KMS-11 (cell line): Measurements from ENCODE around the gene CNST.
A peak's percentile ranks its signal among the peaks of the same experiment; 100 is the strongest.

Source experiments
- H2AFZ ChIP-seq: fragments of 200-600 bp; sonication (generic); 2 replicates; pipeline ENCODE4 v1.6.1; 2016; ENCODE audit warnings: antibody characterized with exemption, mixed run types, low read depth
- H3K27ac ChIP-seq: fragments of 200-600 bp; sonication (generic); 2 replicates; pipeline ENCODE4 v1.6.1; 2016; ENCODE audit warnings: mild to moderate bottlenecking, mixed run types
- H3K27me3 ChIP-seq: fragments of 200-600 bp; sonication (generic); 2 replicates; pipeline ENCODE4 v1.6.1; 2017; ENCODE audit warnings: mild to moderate bottlenecking, low read depth, mixed run types, moderate library complexity; ENCODE audit not compliant: insufficient read depth
- H3K36me3 ChIP-seq: fragments of 200-600 bp; sonication (generic); 2 replicates; pipeline ENCODE4 v1.6.1; 2017; ENCODE audit warnings: mild to moderate bottlenecking, mixed run types; ENCODE audit not compliant: insufficient read depth
- H3K4me1 ChIP-seq: fragments of 200-600 bp; sonication (generic); 2 replicates; pipeline ENCODE4 v1.6.1; 2016; ENCODE audit warnings: mild to moderate bottlenecking, low read depth, mixed run types; ENCODE audit not compliant: poor library complexity, severe bottlenecking
- H3K4me2 ChIP-seq: fragments of 200-600 bp; sonication (generic); 2 replicates; pipeline ENCODE4 v1.7.0; 2016; ENCODE audit warnings: mild to moderate bottlenecking, mixed run types
- H3K4me3 ChIP-seq: fragments of 200-600 bp; sonication (generic); IDR thresholded peaks from 2 replicates; pipeline ENCODE4 v1.6.1; 2017; ENCODE audit warnings: low read depth, low read length, mixed read lengths; ENCODE audit not compliant: insufficient read depth
- H3K79me2 ChIP-seq: fragments of 200-600 bp; sonication (generic); 2 replicates; pipeline ENCODE4 v1.6.1; 2016; ENCODE audit warnings: low read depth, mixed run types; ENCODE audit not compliant: insufficient read depth
- H3K9ac ChIP-seq: fragments of 200-600 bp; sonication (generic); 2 replicates; pipeline ENCODE4 v1.6.1; 2016; ENCODE audit warnings: mild to moderate bottlenecking, mixed run types
- H4K20me1 ChIP-seq: fragments of 200-600 bp; sonication (generic); 2 replicates; pipeline ENCODE4 v1.6.1; 2016; ENCODE audit warnings: mild to moderate bottlenecking, mixed run types; ENCODE audit not compliant: insufficient read depth
- TF ChIP-seq, protein P1 (sequence below): fragments of 200-600 bp; sonication (generic); conservative IDR thresholded peaks from 2 replicates; pipeline ENCODE4 v1.6.1; 2017; ENCODE audit warnings: low read depth, mild to moderate bottlenecking, antibody characterized with exemption, low read length, moderate library complexity, mixed read lengths

Gene CNST

DNA sequence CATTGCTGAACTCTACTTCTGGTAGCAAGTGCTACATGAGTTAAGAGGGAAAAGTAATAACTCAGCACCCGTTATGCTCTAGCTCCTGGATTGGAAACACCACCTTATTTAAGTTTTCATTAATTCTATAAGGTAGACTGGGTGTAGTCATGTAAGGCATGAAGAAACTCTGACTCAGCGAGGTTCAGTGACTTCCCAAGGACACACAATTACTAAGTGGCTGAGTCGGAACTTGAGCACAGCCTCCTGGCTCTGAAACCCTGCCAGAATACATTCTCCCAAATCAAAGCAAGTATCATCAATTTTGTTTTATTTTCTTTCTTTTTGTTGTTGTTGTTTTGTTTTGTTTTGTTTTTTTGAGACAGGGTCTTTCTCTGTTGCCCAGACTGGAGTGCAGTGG, 128.9 kb downstream of the CNST start:
- no peaks in the 10 kb centered on the region for H3K79me2 ChIP-seq
- no peaks in the 10 kb centered on the region for H3K27me3 ChIP-seq
- H3K4me1 ChIP-seq = peaks cover 3% of the 10 kb centered on the region
- no peak overlapping the region for H3K9ac ChIP-seq
- no peaks in the 10 kb centered on the region for H3K36me3 ChIP-seq
- no peak overlapping the region for H3K4me2 ChIP-seq
- no peaks in the 10 kb centered on the region for H4K20me1 ChIP-seq
- no peak overlapping the region for H3K4me3 ChIP-seq
- TF ChIP-seq, protein P1, sequence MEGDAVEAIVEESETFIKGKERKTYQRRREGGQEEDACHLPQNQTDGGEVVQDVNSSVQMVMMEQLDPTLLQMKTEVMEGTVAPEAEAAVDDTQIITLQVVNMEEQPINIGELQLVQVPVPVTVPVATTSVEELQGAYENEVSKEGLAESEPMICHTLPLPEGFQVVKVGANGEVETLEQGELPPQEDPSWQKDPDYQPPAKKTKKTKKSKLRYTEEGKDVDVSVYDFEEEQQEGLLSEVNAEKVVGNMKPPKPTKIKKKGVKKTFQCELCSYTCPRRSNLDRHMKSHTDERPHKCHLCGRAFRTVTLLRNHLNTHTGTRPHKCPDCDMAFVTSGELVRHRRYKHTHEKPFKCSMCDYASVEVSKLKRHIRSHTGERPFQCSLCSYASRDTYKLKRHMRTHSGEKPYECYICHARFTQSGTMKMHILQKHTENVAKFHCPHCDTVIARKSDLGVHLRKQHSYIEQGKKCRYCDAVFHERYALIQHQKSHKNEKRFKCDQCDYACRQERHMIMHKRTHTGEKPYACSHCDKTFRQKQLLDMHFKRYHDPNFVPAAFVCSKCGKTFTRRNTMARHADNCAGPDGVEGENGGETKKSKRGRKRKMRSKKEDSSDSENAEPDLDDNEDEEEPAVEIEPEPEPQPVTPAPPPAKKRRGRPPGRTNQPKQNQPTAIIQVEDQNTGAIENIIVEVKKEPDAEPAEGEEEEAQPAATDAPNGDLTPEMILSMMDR = no peak
- H2AFZ ChIP-seq = no peak overlapping the region
- no peak overlapping the region for H3K27ac ChIP-seq

DNA sequence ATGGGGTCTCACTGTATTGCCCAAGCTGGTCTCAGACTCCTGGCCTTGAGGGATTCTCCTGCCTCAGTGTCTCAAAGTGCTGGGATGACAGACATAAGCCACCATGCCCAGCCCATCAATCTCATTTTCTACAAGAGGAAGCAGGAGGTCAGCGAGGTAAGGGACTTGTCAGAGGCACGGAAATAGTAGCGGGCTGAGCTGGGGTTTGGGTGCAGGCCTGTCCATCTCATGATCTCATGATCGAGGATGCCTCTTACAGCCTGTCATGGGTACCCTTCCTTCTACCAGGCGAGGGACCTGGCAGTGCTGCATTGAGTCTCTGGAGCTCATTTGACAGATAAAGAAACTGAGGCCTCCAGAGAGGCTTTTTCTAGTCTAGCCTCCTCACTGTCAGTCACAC, 129.4 kb downstream of the CNST start:
- Histone ChIP-seq H4K20me1 (no peaks in the 10 kb centered on the region), H3K27me3 (no peaks in the 10 kb centered on the region), H3K4me1 (peaks cover 3% of the 10 kb centered on the region), H2AFZ (no peak overlapping the region), H3K79me2 (no peaks in the 10 kb centered on the region), H3K4me2 (no peak overlapping the region), H3K36me3 (no peaks in the 10 kb centered on the region), H3K27ac (no peak overlapping the region), H3K9ac (no peak overlapping the region), H3K4me3 (no peak overlapping the region)
- TF ChIP-seq, protein P1 = no peak

DNA sequence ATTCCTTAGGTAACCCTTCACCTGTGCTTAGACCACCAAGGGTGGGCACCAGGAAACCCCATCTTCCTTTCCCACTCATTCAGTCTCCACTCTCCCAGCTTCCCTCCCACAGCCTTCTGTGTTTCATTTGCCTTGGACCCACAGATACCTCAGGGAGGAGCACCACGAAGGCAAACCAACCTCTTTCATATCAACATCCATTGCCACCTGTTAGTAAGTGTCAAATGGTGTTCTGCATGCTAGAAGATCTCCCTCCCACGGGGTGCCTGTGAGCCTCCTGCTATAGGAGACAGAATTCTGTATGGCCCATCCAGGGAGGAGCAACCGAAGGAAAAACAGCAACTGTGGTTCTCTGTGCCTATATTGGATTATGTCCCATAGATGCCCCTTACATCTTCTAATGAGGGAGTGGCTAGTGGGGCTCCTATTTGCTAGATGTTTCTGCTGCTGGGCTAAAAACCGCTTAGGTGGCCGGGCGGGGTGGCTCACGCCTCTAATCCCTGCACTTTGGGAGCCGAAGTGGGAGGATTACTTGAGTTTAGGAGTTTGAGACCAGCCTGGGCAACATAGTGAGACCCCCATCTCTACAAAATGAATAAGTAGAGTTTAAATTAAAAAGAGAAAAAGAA, 132.3 kb downstream of the CNST start:
- H2AFZ ChIP-seq = peak overlapping the region; percentile 71
- H3K9ac ChIP-seq = no peak overlapping the region; the same call in 1 of the 2 replicates
- H3K27ac ChIP-seq = no peak overlapping the region
- no peaks in the 10 kb centered on the region for H3K79me2 ChIP-seq
- TF ChIP-seq, protein P1 = no peak
- no peak overlapping the region for H3K4me2 ChIP-seq
- H3K27me3 ChIP-seq = no peaks in the 10 kb centered on the region
- no peak overlapping the region for H3K4me3 ChIP-seq
- H3K36me3 ChIP-seq = no peaks in the 10 kb centered on the region
- H4K20me1 ChIP-seq = no peaks in the 10 kb centered on the region
- peaks cover 3% of the 10 kb centered on the region for H3K4me1 ChIP-seq

DNA sequence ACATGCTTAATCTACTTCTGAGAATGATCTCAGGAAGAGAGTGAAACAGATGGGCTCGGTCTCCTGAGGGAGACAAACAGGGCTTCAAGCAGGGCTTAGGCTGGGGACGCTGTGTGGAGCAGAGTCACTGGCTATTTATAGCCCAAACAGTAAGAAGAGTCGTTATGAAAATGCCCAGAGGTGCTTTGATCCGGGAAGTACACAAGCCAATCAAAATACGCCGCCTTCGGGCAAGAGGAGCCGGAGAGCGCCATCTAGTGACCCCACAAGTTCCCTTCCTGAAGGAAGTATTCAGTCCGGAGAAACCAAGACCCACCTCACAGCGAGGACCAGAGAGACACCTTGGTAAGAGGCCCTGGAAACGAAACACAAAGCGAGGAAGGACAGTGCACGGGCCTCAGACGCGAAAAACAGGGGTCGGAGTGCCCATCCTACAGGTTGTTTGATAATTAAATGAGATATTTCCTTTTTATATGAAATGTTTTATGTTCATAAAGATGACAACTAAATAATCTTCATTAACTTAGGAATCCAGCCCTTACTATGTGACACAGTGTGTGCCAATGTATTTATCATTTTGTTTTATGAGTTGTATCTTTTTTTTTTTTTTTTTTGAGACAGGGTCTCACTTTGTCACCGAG, 133.0 kb downstream of the CNST start:
- TF ChIP-seq, protein P1 = peak; percentile 73
- H3K4me3 ChIP-seq = no peak overlapping the region
- peak overlapping the region; percentile 71 for H2AFZ ChIP-seq
- H3K27ac ChIP-seq = no peak overlapping the region
- no peak overlapping the region; the same call in 1 of the 2 replicates for H3K9ac ChIP-seq
- peaks cover 3% of the 10 kb centered on the region for H3K4me1 ChIP-seq
- H3K4me2 ChIP-seq = no peak overlapping the region
- H3K36me3 ChIP-seq = no peaks in the 10 kb centered on the region
- H4K20me1 ChIP-seq = no peaks in the 10 kb centered on the region
- H3K27me3 ChIP-seq = no peaks in the 10 kb centered on the region
- no peaks in the 10 kb centered on the region for H3K79me2 ChIP-seq
